ENCODE measurements around the gene TANK.

DNA sequence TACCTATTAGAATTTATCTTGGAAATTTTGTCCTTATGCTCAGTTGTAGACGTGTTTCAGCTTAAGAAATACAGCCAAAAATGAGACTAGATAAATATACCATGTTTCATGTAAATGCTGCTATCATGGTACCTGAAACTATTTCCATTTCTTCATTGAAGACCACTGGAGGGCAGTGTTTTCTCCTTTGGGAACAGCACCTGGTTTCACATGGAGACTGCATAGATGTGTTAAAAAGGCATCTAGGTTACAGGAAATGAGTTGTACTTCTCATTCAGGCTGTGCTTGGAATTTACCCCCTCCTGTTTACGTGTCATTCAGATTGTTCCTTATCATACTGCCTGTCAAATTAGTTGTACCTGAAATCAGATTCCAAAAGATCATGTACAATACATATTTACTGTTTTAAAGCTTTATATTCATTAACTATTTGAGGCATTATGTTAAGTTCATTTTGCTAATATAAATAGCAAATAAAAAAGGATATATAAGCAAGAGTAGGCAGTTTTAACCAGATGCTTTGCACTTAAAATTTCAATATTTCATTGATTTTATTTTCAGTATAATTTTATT is 90.7 kb downstream of the TANK start:
- TF ChIP-seq, protein P1, sequence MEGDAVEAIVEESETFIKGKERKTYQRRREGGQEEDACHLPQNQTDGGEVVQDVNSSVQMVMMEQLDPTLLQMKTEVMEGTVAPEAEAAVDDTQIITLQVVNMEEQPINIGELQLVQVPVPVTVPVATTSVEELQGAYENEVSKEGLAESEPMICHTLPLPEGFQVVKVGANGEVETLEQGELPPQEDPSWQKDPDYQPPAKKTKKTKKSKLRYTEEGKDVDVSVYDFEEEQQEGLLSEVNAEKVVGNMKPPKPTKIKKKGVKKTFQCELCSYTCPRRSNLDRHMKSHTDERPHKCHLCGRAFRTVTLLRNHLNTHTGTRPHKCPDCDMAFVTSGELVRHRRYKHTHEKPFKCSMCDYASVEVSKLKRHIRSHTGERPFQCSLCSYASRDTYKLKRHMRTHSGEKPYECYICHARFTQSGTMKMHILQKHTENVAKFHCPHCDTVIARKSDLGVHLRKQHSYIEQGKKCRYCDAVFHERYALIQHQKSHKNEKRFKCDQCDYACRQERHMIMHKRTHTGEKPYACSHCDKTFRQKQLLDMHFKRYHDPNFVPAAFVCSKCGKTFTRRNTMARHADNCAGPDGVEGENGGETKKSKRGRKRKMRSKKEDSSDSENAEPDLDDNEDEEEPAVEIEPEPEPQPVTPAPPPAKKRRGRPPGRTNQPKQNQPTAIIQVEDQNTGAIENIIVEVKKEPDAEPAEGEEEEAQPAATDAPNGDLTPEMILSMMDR (IDR thresholded peaks at IDR 0.05) = peak in 5 of 7 experiments; percentile 27 to 47 (median 39)
- peak in 1 of 3 donors; percentile 14 for TF ChIP-seq POLR2AphosphoS5 (IDR thresholded peaks at IDR 0.05)
- no peak for TF ChIP-seq POLR2A (IDR thresholded peaks at IDR 0.05)

Data from stomach (tissue), 4 donors.